C4-2B (cell line): ENCODE results near the gene FREM1.

Experiments used
- CTCF ChIP-seq: fragments of 450-650 bp; conservative IDR thresholded peaks from 2 replicates; pipeline ENCODE4 v1.5.1; 2017; ENCODE audit warnings: mild to moderate bottlenecking
- ZFX ChIP-seq: fragments of 450-650 bp; IDR thresholded peaks from 2 replicates; pipeline ENCODE4 v1.6.1; 2017

- TF ChIP-seq CTCF: no peak
- TF ChIP-seq ZFX: no peak
These were observed 41.8 kb downstream of the FREM1 start for GRCh38 chr9:14868418-14868771.
